ENCODE measurements around the gene SMIM11.
"Not testable (repeated sequence)": the region's sequence is repeated elsewhere in the genome, so short reads cannot be mapped to it uniquely, and the experiment has no call there.

- not testable (repeated sequence) for TF ChIP-seq CTCF (IDR thresholded peaks at IDR 0.05; ENCODE audit: control extremely low read depth in 1 of 3, insufficient read depth in 1 of 3, low read depth in 1 of 3, low read length in 3 of 3); EZH2 (IDR thresholded peaks at IDR 0.05; ENCODE audit: low read depth, low read length, severe bottlenecking); MAFK (IDR thresholded peaks at IDR 0.05; ENCODE audit: low read depth, low read length); TAF1 (IDR thresholded peaks at IDR 0.05; ENCODE audit: low read depth, low read length); POLR2AphosphoS5 (IDR thresholded peaks at IDR 0.05; ENCODE audit: low read depth, low read length); CBX5 (IDR thresholded peaks at IDR 0.05; ENCODE audit: low read depth, low read length); TBP (IDR thresholded peaks at IDR 0.05; ENCODE audit: low read depth, low read length); RFX5 (IDR thresholded peaks at IDR 0.05; ENCODE audit: borderline replicate concordance, low read depth, low read length)
Observed at GRCh38 chr21:34406102-34406501, 30.8 kb downstream of the SMIM11 start.

Measured in H1 (cell line).